ENCODE results near the gene ASB4. TPM values are rescaled to one million over a fixed set of nuclear protein-coding genes. Genes with fewer than 3 reads are reported as not detected.
A peak's percentile ranks its signal among the peaks of the same experiment; 100 is the strongest.

ASB4 gene
- total RNA-seq, 1 experiment from 2014 or later, result not detected

- Histone ChIP-seq H4K20me1 (ENCODE audit: low read length) (no peaks in the 10 kb centered on the region), H2AFZ (ENCODE audit: low read length) (no peak overlapping the region), H3K9ac (ENCODE audit: low read length) (no peak overlapping the region), H3K27ac (ENCODE audit: low read length) (no peak overlapping the region), H3K9me3 (ENCODE audit: low read length) (no peaks in the 10 kb centered on the region), H3K36me3 (ENCODE audit: low read depth, low read length) (no peaks in the 10 kb centered on the region), H3K9me2 (replicated peaks; ENCODE audit: low read length) (no peaks in the 10 kb centered on the region), H3F3A (ENCODE audit: low read length, unreplicated experiment) (no peaks in the 10 kb centered on the region), H3K4me3 (ENCODE audit: low read length) (no peak overlapping the region), H3K79me2 (ENCODE audit: low read length) (no peaks in the 10 kb centered on the region), H3K4me1 (ENCODE audit: insufficient read depth, low read length) (peaks cover 8% of the 10 kb centered on the region), H3K4me2 (ENCODE audit: low read length) (no peak overlapping the region), H3K27me3 (ENCODE audit: low read length) (no peaks in the 10 kb centered on the region)
- ChIA-PET CTCF (no interaction called here), POLR2A (ENCODE audit: unreplicated experiment) (interaction anchor here (0.6 kb wide), 1 partner anchor 438 kb away, joined by 4 read pairs; no protein-coding TSS in a partner anchor)
- ATAC-seq, result no peak
- no peak for DNase-seq
- no TSS peak for BruUV-seq (replicated peaks)
- intact Hi-C loops (cut with micrococcal nuclease), result loop anchor here (10.0 kb wide), 2 partner anchors 569 to 1189 kb away; partner anchors contain the start of gene PPP1R9A
- TF ChIP-seq EZH2phosphoT487 (IDR thresholded peaks at IDR 0.05; ENCODE audit: borderline replicate concordance, low read length) (no peak), EZH2 (IDR thresholded peaks at IDR 0.05; ENCODE audit: low read length, unreplicated experiment) (no peak), CTCF (conservative IDR thresholded peaks at IDR 0.05; ENCODE audit: low read depth, low read length) (no peak)
These were observed 12.3 kb upstream of the ASB4 start for GRCh38 chr7:95473276-95473985.

GRCh38 chr7:95476072-95476847 lies 9.5 kb upstream of the ASB4 start:
- ChIA-PET POLR2A (ENCODE audit: unreplicated experiment) (interaction anchor here (0.6 kb wide), 2 partner anchors 215 to 818 kb away, joined by 3 to 4 read pairs; no protein-coding TSS in a partner anchor), CTCF (interaction anchor here (0.6 to 1.5 kb wide), 10 partner anchors 9 to 1027 kb away, joined by 3 to 8 read pairs (median 4); partner anchors contain the start of gene ASB4)
- Histone ChIP-seq H3K36me3 (ENCODE audit: low read depth, low read length) (no peaks in the 10 kb centered on the region), H3K27me3 (ENCODE audit: low read length) (no peaks in the 10 kb centered on the region), H3K9me3 (ENCODE audit: low read length) (no peaks in the 10 kb centered on the region), H3K9ac (ENCODE audit: low read length) (0 out of 2 replicates have a peak overlapping the region, but pooled peaks have one; percentile 26), H3K9me2 (replicated peaks; ENCODE audit: low read length) (no peaks in the 10 kb centered on the region), H3K4me1 (ENCODE audit: insufficient read depth, low read length) (no peaks in the 10 kb centered on the region), H3F3A (ENCODE audit: low read length, unreplicated experiment) (no peaks in the 10 kb centered on the region), H3K27ac (ENCODE audit: low read length) (no peak overlapping the region), H2AFZ (ENCODE audit: low read length) (peak overlapping the region; percentile 72), H4K20me1 (ENCODE audit: low read length) (no peaks in the 10 kb centered on the region), H3K4me2 (ENCODE audit: low read length) (peak overlapping the region; percentile 52), H3K79me2 (ENCODE audit: low read length) (no peaks in the 10 kb centered on the region), H3K4me3 (ENCODE audit: low read length) (no peak overlapping the region)
- DNase-seq (no peak), ATAC-seq (peak; percentile 22; the same call in 1 of the 2 replicates)
- no TSS peak for BruUV-seq (replicated peaks)
- intact Hi-C loops (cut with micrococcal nuclease), result loop anchor here (2.0 to 10.0 kb wide), 6 partner anchors 211 to 1191 kb away; partner anchors contain the start of genes PPP1R9A and SGCE
- TF ChIP-seq EZH2 (IDR thresholded peaks at IDR 0.05; ENCODE audit: low read length, unreplicated experiment), result no peak
- no peak for TF ChIP-seq EZH2phosphoT487 (IDR thresholded peaks at IDR 0.05; ENCODE audit: borderline replicate concordance, low read length)
- TF ChIP-seq CTCF (conservative IDR thresholded peaks at IDR 0.05; ENCODE audit: low read depth, low read length), result no peak

Data from PC-3 (cell line).